HepG2 (cell line): Measurements from ENCODE around the gene DNPH1. TPM values are rescaled to one million over a fixed set of nuclear protein-coding genes. Genes with fewer than 3 reads are reported as not detected.

Source experiments
- CHCHD3 ChIP-seq: sonication (generic); formaldehyde crosslinking; IDR thresholded peaks from 2 replicates; pipeline ENCODE4 v1.8.0; 2022; ENCODE audit warnings: mild to moderate bottlenecking, missing genetic modification reagents, moderate library complexity
- FOXK1 ChIP-seq: sonication (generic); formaldehyde crosslinking; IDR thresholded peaks from 2 replicates; pipeline ENCODE4 v1.4.0; 2020; ENCODE audit warnings: low read depth, missing genetic modification reagents, borderline replicate concordance
- MATR3 ChIP-seq: sonication (generic); formaldehyde crosslinking; IDR thresholded peaks from 2 replicates; pipeline ENCODE4 v1.4.0; 2020; ENCODE audit warnings: missing genetic modification reagents
- MTA1 ChIP-seq: sonication (generic); formaldehyde crosslinking; IDR thresholded peaks from 2 replicates; pipeline ENCODE4 v1.4.0; 2020; ENCODE audit warnings: missing genetic modification reagents, mild to moderate bottlenecking, borderline replicate concordance
- SOX13 ChIP-seq, 3 experiments: fragments of 450-650 bp in 1 of 3; sonication (generic) in 1 of 3; formaldehyde crosslinking in 1 of 3; IDR thresholded peaks in 2 of 3; conservative IDR thresholded peaks in 1 of 3; 2 replicates each; pipeline versions ENCODE4 v1.5.0 to v1.6.1; 2016 to 2020; ENCODE audit warnings: antibody characterized with exemption in 1 of 3, mild to moderate bottlenecking in 1 of 3, missing compliant biosample characterization in 1 of 3, missing genetic modification reagents in 1 of 3, moderate library complexity in 1 of 3
- ZNF460 ChIP-seq: sonication (generic); formaldehyde crosslinking; IDR thresholded peaks from 2 replicates; pipeline ENCODE4 v1.5.1; 2020; ENCODE audit warnings: missing genetic modification reagents, mild to moderate bottlenecking, borderline replicate concordance
- ZNF567 ChIP-seq: sonication (generic); formaldehyde crosslinking; IDR thresholded peaks from 2 replicates; pipeline ENCODE4 v1.8.1; 2023; ENCODE audit warnings: mild to moderate bottlenecking, missing genetic modification reagents, borderline replicate concordance
- ZNF724P ChIP-seq: sonication (generic); formaldehyde crosslinking; IDR thresholded peaks from 2 replicates; pipeline ENCODE4 v1.8.0; 2022; ENCODE audit warnings: missing genetic modification reagents, borderline replicate concordance
- polyA plus RNA-seq, 8 experiments: library from polyadenylated mRNA; depleted of rRNA in 3 of 8; stranded (reverse) in 7 of 8; unstranded in 1 of 8; fragments of >200 nt; fragmentation: Illumina TruSeq in 4 of 8; extraction: Trizol in 4 of 8; gene quantifications; 2 replicates each; pipeline versions ENCODE4 v1.2.1 to v1.2.3, GENCODE V29; 2011 to 2016; ENCODE audit warnings: low read depth in 4 of 8, missing spikeins in 1 of 8, mixed read lengths in 1 of 8; ENCODE audit not compliant: insufficient read depth in 1 of 8
- total RNA-seq, 5 experiments: library from RNA; depleted of rRNA; stranded (reverse); fragments of >200 nt; fragmentation: Illumina TruSeq; extraction: Trizol; gene quantifications; 2 replicates each; pipeline ENCODE4 v1.2.3, GENCODE V29; 2016; ENCODE audit warnings: low read depth in 1 of 5
- TF ChIP-seq, protein P1 (sequence below): sonication (generic); formaldehyde crosslinking; conservative IDR thresholded peaks from 2 replicates; pipeline ENCODE4 v1.4.0; 2020; ENCODE audit warnings: mild to moderate bottlenecking, missing genetic modification reagents, moderate library complexity
- TF ChIP-seq, protein P2 (sequence below): sonication (generic); formaldehyde crosslinking; IDR thresholded peaks from 2 replicates; pipeline ENCODE4 v1.8.0; 2022; ENCODE audit warnings: mild to moderate bottlenecking, missing genetic modification reagents
- TF ChIP-seq, protein P3 (sequence below): IDR thresholded peaks from 2 replicates; pipeline ENCODE4 v1.6.1; 2016; ENCODE audit warnings: low read depth, borderline replicate concordance
- TF ChIP-seq, protein P4 (sequence below): sonication (generic); formaldehyde crosslinking; IDR thresholded peaks from 2 replicates; pipeline ENCODE4 v1.5.0; 2020; ENCODE audit warnings: mild to moderate bottlenecking, missing genetic modification reagents, borderline replicate concordance

DNPH1 gene
- total and polyA plus RNA-seq, 2 of the 13 experiments (the other 11 are each of a cell fraction or from before 2014, with no cell fraction given), result 56.5 to 75.1 TPM

DNA sequence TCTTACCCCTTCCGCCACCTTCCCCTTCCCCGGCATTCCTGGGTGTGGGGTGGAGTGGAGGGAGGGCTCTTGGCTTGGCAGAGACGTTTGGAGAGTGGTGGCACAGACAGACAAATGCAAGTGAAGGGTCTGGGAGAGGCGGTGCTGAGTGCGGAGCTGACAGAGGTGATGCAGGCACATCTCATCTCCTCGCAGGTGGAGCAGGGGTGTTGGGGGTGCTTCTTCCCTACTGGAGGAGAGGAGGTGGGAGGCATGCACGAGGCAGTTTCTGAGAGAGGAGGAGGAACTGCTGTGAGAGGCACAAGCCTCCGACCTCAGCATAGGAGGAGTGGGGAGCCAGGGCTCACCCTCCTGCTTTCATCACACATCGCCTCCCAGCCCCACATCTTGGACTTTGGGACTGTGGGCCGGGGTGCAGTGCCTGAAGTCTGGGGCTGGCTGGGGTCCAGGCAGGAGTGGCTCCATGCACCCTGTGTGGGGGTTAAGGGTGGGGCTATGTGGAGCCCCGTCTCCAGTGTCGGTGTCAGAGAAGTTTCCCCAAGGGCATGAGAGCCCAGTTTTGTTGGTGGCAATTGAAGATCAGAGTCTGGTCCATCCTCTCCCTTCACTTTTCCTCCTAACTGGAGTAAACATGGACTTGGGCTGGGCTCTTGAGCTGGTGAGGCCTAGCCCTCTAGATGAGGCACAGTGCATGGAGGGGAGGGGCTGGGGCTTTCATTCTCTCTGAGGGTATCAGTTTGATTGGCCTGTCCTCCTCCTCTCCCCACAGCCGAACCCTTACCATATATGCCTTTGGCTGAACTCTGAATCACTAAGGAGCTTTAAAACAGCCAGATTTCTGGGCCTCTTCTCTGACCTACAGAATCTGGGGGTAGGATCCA, 48.6 kb upstream of the DNPH1 start (continued):
- TF ChIP-seq MTA1 (peak; percentile 97), ZNF460 (CRISPR knock-in tag) (no peak), ZNF724P (CRISPR knock-in tag) (0 out of 2 replicates have a peak, but pooled peaks have one; percentile 59), CHCHD3 (CRISPR knock-in tag) (no peak), SOX13 (IDR thresholded peaks at IDR 0.05) (0 out of 2 replicates have a peak, but pooled peaks have one; percentile 18), SOX13 (CRISPR knock-in tag; conservative IDR thresholded peaks at IDR 0.05 in 1 of 2, IDR thresholded peaks at IDR 0.05 in 1 of 2) (peak; percentile 5 to 49; a peak in 1 of 4 replicates), MATR3 (CRISPR knock-in tag) (no peak), ZNF567 (CRISPR knock-in tag) (peak; percentile 93), FOXK1 (CRISPR knock-in tag) (peak; percentile 73; the same call in 1 of the 2 replicates)
- TF ChIP-seq, protein P1, sequence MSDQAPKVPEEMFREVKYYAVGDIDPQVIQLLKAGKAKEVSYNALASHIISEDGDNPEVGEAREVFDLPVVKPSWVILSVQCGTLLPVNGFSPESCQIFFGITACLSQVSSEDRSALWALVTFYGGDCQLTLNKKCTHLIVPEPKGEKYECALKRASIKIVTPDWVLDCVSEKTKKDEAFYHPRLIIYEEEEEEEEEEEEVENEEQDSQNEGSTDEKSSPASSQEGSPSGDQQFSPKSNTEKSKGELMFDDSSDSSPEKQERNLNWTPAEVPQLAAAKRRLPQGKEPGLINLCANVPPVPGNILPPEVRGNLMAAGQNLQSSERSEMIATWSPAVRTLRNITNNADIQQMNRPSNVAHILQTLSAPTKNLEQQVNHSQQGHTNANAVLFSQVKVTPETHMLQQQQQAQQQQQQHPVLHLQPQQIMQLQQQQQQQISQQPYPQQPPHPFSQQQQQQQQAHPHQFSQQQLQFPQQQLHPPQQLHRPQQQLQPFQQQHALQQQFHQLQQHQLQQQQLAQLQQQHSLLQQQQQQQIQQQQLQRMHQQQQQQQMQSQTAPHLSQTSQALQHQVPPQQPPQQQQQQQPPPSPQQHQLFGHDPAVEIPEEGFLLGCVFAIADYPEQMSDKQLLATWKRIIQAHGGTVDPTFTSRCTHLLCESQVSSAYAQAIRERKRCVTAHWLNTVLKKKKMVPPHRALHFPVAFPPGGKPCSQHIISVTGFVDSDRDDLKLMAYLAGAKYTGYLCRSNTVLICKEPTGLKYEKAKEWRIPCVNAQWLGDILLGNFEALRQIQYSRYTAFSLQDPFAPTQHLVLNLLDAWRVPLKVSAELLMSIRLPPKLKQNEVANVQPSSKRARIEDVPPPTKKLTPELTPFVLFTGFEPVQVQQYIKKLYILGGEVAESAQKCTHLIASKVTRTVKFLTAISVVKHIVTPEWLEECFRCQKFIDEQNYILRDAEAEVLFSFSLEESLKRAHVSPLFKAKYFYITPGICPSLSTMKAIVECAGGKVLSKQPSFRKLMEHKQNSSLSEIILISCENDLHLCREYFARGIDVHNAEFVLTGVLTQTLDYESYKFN, result peak; percentile 87
- TF ChIP-seq, protein P2, sequence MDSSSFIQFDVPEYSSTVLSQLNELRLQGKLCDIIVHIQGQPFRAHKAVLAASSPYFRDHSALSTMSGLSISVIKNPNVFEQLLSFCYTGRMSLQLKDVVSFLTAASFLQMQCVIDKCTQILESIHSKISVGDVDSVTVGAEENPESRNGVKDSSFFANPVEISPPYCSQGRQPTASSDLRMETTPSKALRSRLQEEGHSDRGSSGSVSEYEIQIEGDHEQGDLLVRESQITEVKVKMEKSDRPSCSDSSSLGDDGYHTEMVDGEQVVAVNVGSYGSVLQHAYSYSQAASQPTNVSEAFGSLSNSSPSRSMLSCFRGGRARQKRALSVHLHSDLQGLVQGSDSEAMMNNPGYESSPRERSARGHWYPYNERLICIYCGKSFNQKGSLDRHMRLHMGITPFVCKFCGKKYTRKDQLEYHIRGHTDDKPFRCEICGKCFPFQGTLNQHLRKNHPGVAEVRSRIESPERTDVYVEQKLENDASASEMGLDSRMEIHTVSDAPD (CRISPR knock-in tag), result peak; percentile 37; the same call in 1 of the 2 replicates
- TF ChIP-seq, protein P3, sequence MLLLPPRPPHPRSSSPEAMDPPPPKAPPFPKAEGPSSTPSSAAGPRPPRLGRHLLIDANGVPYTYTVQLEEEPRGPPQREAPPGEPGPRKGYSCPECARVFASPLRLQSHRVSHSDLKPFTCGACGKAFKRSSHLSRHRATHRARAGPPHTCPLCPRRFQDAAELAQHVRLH (CRISPR knock-in tag), result peak; percentile 23; the same call in 1 of the 2 replicates
- TF ChIP-seq, protein P4, sequence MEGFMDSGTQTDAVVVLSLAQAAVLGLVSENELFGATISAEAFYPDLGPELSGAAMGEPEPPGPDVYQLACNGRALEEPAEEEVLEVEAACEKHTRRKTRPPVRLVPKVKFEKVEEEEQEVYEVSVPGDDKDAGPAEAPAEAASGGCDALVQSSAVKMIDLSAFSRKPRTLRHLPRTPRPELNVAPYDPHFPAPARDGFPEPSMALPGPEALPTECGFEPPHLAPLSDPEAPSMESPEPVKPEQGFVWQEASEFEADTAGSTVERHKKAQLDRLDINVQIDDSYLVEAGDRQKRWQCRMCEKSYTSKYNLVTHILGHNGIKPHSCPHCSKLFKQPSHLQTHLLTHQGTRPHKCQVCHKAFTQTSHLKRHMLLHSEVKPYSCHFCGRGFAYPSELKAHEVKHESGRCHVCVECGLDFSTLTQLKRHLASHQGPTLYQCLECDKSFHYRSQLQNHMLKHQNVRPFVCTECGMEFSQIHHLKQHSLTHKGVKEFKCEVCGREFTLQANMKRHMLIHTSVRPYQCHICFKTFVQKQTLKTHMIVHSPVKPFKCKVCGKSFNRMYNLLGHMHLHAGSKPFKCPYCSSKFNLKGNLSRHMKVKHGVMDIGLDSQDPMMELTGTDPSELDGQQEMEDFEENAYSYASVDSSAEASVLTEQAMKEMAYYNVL (CRISPR knock-in tag), result peak; percentile 34; the same call in 1 of the 2 replicates
